ENCODE data around the gene TOP3A. TPM values are rescaled to one million over a fixed set of nuclear protein-coding genes. Genes with fewer than 3 reads are reported as not detected.

TOP3A gene
- total and polyA plus RNA-seq, 2 of the 13 experiments (the other 11 are each of a cell fraction or from before 2014, with no cell fraction given), result 16.9 to 36.8 TPM

DNA sequence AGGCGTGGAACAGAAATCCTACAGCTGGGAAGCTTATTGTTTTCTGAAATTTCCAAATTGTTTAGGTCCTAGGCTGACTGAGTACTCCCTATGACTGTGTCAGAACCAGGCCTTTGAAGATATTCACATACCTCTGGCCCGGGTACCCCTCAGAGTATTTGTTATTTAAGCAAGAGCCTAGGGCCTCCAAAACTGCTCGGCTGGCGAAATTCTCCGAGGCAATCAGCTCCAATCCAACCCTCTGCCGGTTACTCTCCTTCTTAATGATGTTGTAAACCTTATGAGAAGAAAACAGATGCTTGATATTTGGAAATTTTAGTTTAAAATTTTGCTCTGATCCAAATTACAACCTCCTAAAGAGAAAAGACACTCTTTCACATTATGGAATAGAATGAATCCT lies 38.7 kb upstream of the TOP3A start:
- no peak overlapping the region for H3K4me3 ChIP-seq (replicated peaks in 1 of 3; ENCODE audit: insufficient read depth in 1 of 3, low read depth in 2 of 3, low read length in 3 of 3)
- intact Hi-C loops (cut with micrococcal nuclease; ENCODE audit: unreplicated experiment) (no loop called here), in situ Hi-C loops (cut with HindIII; ENCODE audit: extremely low pct_ligation_motif_present, low pct_unique_long_range_greater_than_20kb) (no loop called here)
- no peaks in the 10 kb centered on the region for H3K9me3 ChIP-seq (ENCODE audit: low read length)
- ChIA-PET CTCF (ENCODE audit: low intra/inter-chr PET ratio, low total read pairs) (no interaction called here), POLR2A (no interaction called here)
- no TSS peak for BruUV-seq (replicated peaks)
- WGBS (ENCODE audit: low lambda C conversion rate), result 92% methylated on average over 6 of the region's 6 CpGs
- no peaks in the 10 kb centered on the region for H4K20me1 ChIP-seq (ENCODE audit: insufficient read depth, low read length)
- H3K27me3 ChIP-seq (ENCODE audit: control insufficient read depth in 1 of 2, insufficient read depth in 2 of 2, low read length in 2 of 2), result no peaks in the 10 kb centered on the region
- no peaks in the 10 kb centered on the region for H3K79me2 ChIP-seq (ENCODE audit: insufficient read depth, low read length)
- TF ChIP-seq, protein P1, sequence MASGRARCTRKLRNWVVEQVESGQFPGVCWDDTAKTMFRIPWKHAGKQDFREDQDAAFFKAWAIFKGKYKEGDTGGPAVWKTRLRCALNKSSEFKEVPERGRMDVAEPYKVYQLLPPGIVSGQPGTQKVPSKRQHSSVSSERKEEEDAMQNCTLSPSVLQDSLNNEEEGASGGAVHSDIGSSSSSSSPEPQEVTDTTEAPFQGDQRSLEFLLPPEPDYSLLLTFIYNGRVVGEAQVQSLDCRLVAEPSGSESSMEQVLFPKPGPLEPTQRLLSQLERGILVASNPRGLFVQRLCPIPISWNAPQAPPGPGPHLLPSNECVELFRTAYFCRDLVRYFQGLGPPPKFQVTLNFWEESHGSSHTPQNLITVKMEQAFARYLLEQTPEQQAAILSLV (CRISPR knock-in tag; IDR thresholded peaks at IDR 0.05; ENCODE audit: borderline replicate concordance), result no peak
- TF ChIP-seq MAFK (conservative IDR thresholded peaks at IDR 0.05 in 1 of 2, IDR thresholded peaks at IDR 0.05 in 1 of 2; ENCODE audit: low read length in 2 of 2), result 0 out of 4 replicates have a peak, but pooled peaks of 1 of the 2 experiments have one; percentile 3
- H3K27ac ChIP-seq (ENCODE audit: extremely low read length, insufficient read depth, low read length), result no peak overlapping the region
- no peak overlapping the region for H3K4me2 ChIP-seq (ENCODE audit: low read depth, low read length)
- ATAC-seq, result no peak
- no peak for DNase-seq (ENCODE audit: low spot score)
- no peak overlapping the region for H2AFZ ChIP-seq (ENCODE audit: low read length)
- H3K4me1 ChIP-seq (ENCODE audit: insufficient read depth, low read length), result peaks cover 14% of the 10 kb centered on the region
- no peak overlapping the region for H3K9ac ChIP-seq (ENCODE audit: insufficient read depth, low read depth, low read length)
- H3K36me3 ChIP-seq (replicated peaks in 1 of 2; ENCODE audit: control insufficient read depth in 1 of 2, insufficient read depth in 2 of 2, low read length in 2 of 2), result peaks cover 7 to 28% of the 10 kb centered on the region in 2 experiments
- FAIRE-seq, result no peak

GRCh38 chr17:18344021-18344420 lies 29.2 kb upstream of the TOP3A start:
- Histone ChIP-seq H3K36me3 (replicated peaks in 1 of 2; ENCODE audit: control insufficient read depth in 1 of 2, insufficient read depth in 2 of 2, low read length in 2 of 2) (peaks cover 26 to 70% of the 10 kb centered on the region in 2 experiments; a peak in 4 of 5 replicates), H3K4me1 (ENCODE audit: insufficient read depth, low read length) (no peaks in the 10 kb centered on the region), H2AFZ (ENCODE audit: low read length) (no peak overlapping the region), H3K9me3 (ENCODE audit: low read length) (no peaks in the 10 kb centered on the region), H3K27me3 (ENCODE audit: control insufficient read depth in 1 of 2, insufficient read depth in 2 of 2, low read length in 2 of 2) (no peaks in the 10 kb centered on the region), H3K4me2 (ENCODE audit: low read depth, low read length) (no peak overlapping the region), H3K27ac (ENCODE audit: extremely low read length, insufficient read depth, low read length) (no peak overlapping the region), H4K20me1 (ENCODE audit: insufficient read depth, low read length) (no peaks in the 10 kb centered on the region), H3K79me2 (ENCODE audit: insufficient read depth, low read length) (no peaks in the 10 kb centered on the region), H3K4me3 (replicated peaks in 1 of 3; ENCODE audit: insufficient read depth in 1 of 3, low read depth in 2 of 3, low read length in 3 of 3) (no peak overlapping the region), H3K9ac (ENCODE audit: insufficient read depth, low read depth, low read length) (no peak overlapping the region)
- in situ Hi-C loops (cut with HindIII; ENCODE audit: extremely low pct_ligation_motif_present, low pct_unique_long_range_greater_than_20kb), result no loop called here
- BruUV-seq (replicated peaks), result no TSS peak
- 95% methylated on average over 5 of the region's 5 CpGs for whole genome bisulfite sequencing (ENCODE audit: low lambda C conversion rate)
- intact Hi-C loops (cut with micrococcal nuclease; ENCODE audit: unreplicated experiment), result no loop called here
- ATAC-seq (no peak), DNase-seq (ENCODE audit: low spot score) (no peak), FAIRE-seq (no peak)
- ChIA-PET CTCF (ENCODE audit: low intra/inter-chr PET ratio, low total read pairs) (no interaction called here), POLR2A (no interaction called here)
- TF ChIP-seq NFRKB (IDR thresholded peaks at IDR 0.05), result no peak
- TF ChIP-seq MIER3 (CRISPR knock-in tag; IDR thresholded peaks at IDR 0.05; ENCODE audit: borderline replicate concordance), result no peak
- TF ChIP-seq DR1 (CRISPR knock-in tag; IDR thresholded peaks at IDR 0.05), result no peak
- no peak for TF ChIP-seq MTERF4 (CRISPR knock-in tag; IDR thresholded peaks at IDR 0.05)
- no peak for TF ChIP-seq ZNF83 (CRISPR knock-in tag; IDR thresholded peaks at IDR 0.05; ENCODE audit: borderline replicate concordance)
- TF ChIP-seq ZKSCAN8 (CRISPR knock-in tag; IDR thresholded peaks at IDR 0.05; ENCODE audit: borderline replicate concordance), result no peak
- no peak for TF ChIP-seq ZNF749 (CRISPR knock-in tag; IDR thresholded peaks at IDR 0.05; ENCODE audit: borderline replicate concordance)
- TF ChIP-seq ZNF512B (CRISPR knock-in tag; IDR thresholded peaks at IDR 0.05; ENCODE audit: borderline replicate concordance), result no peak
- TF ChIP-seq ZNF367 (CRISPR knock-in tag; IDR thresholded peaks at IDR 0.05; ENCODE audit: borderline replicate concordance), result no peak
- no peak for TF ChIP-seq CEBPG (CRISPR knock-in tag; IDR thresholded peaks at IDR 0.05)

All from HepG2 (cell line).